ENCODE data around the gene TBC1D1. TPM values are rescaled to one million over a fixed set of nuclear protein-coding genes. Genes with fewer than 3 reads are reported as not detected.

Gene TBC1D1
- total RNA-seq, 1 donor from 2014 or later = 92.7 TPM

- Mint-ChIP-seq H3K4me1 (ENCODE audit: low read depth) (peaks cover 9% of the 10 kb centered on the region), H3K27me3 (ENCODE audit: low read depth) (no peaks in the 10 kb centered on the region), H3K9me3 (ENCODE audit: low read depth) (no peaks in the 10 kb centered on the region), H3K4me3 (ENCODE audit: unreplicated experiment) (no peak overlapping the region), H3K27ac (ENCODE audit: unreplicated experiment) (no peak overlapping the region), H3K36me3 (ENCODE audit: low read depth) (peaks cover 9% of the 10 kb centered on the region)
- TF ChIP-seq CTCF (IDR thresholded peaks at IDR 0.05) = no peak
- no peak for DNase-seq (ENCODE audit: low spot score)
Observed at GRCh38 chr4:38091636-38092035, 200.8 kb downstream of the TBC1D1 start.

GRCh38 chr4:38092701-38093100 is 201.8 kb downstream of the TBC1D1 start:
- Mint-ChIP-seq H3K4me3 (ENCODE audit: unreplicated experiment) (no peak overlapping the region), H3K27ac (ENCODE audit: unreplicated experiment) (no peak overlapping the region), H3K27me3 (ENCODE audit: low read depth) (no peaks in the 10 kb centered on the region), H3K4me1 (ENCODE audit: low read depth) (peaks cover 9% of the 10 kb centered on the region), H3K36me3 (ENCODE audit: low read depth) (peaks cover 9% of the 10 kb centered on the region), H3K9me3 (ENCODE audit: low read depth) (no peaks in the 10 kb centered on the region)
- no peak for DNase-seq (ENCODE audit: low spot score)
- TF ChIP-seq CTCF (IDR thresholded peaks at IDR 0.05) = no peak

- DNase-seq (ENCODE audit: low spot score) = no peak
- Mint-ChIP-seq H3K4me1 (ENCODE audit: low read depth) (peaks cover 19% of the 10 kb centered on the region), H3K27me3 (ENCODE audit: low read depth) (no peaks in the 10 kb centered on the region), H3K9me3 (ENCODE audit: low read depth) (no peaks in the 10 kb centered on the region), H3K4me3 (ENCODE audit: unreplicated experiment) (no peak overlapping the region), H3K36me3 (ENCODE audit: low read depth) (peaks cover 9% of the 10 kb centered on the region), H3K27ac (ENCODE audit: unreplicated experiment) (no peak overlapping the region)
- no peak for TF ChIP-seq CTCF (IDR thresholded peaks at IDR 0.05)
Observed at GRCh38 chr4:38094419-38094818, 203.5 kb downstream of the TBC1D1 start.

GRCh38 chr4:38095691-38096090 is 204.8 kb downstream of the TBC1D1 start:
- DNase-seq (ENCODE audit: low spot score) = no peak
- Mint-ChIP-seq H3K36me3 (ENCODE audit: low read depth) (peaks cover 5% of the 10 kb centered on the region), H3K27me3 (ENCODE audit: low read depth) (no peaks in the 10 kb centered on the region), H3K4me3 (ENCODE audit: unreplicated experiment) (no peak overlapping the region), H3K27ac (ENCODE audit: unreplicated experiment) (no peak overlapping the region), H3K9me3 (ENCODE audit: low read depth) (no peaks in the 10 kb centered on the region), H3K4me1 (ENCODE audit: low read depth) (peaks cover 32% of the 10 kb centered on the region)
- TF ChIP-seq CTCF (IDR thresholded peaks at IDR 0.05) = no peak

GRCh38 chr4:38097818-38098217 is 206.9 kb downstream of the TBC1D1 start:
- Mint-ChIP-seq H3K9me3 (ENCODE audit: low read depth) (no peaks in the 10 kb centered on the region), H3K36me3 (ENCODE audit: low read depth) (peaks cover 2% of the 10 kb centered on the region), H3K4me3 (ENCODE audit: unreplicated experiment) (no peak overlapping the region), H3K4me1 (ENCODE audit: low read depth) (peaks cover 38% of the 10 kb centered on the region), H3K27ac (ENCODE audit: unreplicated experiment) (peak overlapping the region; percentile 32), H3K27me3 (ENCODE audit: low read depth) (no peaks in the 10 kb centered on the region)
- no peak for DNase-seq (ENCODE audit: low spot score)
- TF ChIP-seq CTCF (IDR thresholded peaks at IDR 0.05) = no peak
